Spleen (tissue), 11 donors: Measurements from ENCODE around the gene CASP7. TPM values are rescaled to one million over a fixed set of nuclear protein-coding genes. Genes with fewer than 3 reads are reported as not detected.

Experiments
- DNase-seq: peaks from one replicate; pipeline ENCODE4 v3.0.0-alpha.2; 2020
- H3K27ac ChIP-seq, 8 donors: fragments of 200-600 bp; sonication (generic) in 7 of 8; 1 replicate in 4 of 8; 2 replicates in 4 of 8; pipeline versions ENCODE4 v1.5.0 to v1.8.0; 2016 to 2021; ENCODE audit warnings: inconsistent platforms in 4 of 8, mild to moderate bottlenecking in 4 of 8, moderate library complexity in 1 of 8
- H3K27me3 ChIP-seq, 7 donors: fragments of 200-600 bp; sonication (generic) in 6 of 7; replicated peaks in 1 of 7; 1 replicate in 4 of 7; 2 replicates in 3 of 7; pipeline versions ENCODE4 v1.5.0 to v1.8.0; 2016 to 2021; ENCODE audit warnings: inconsistent platforms in 3 of 7, mild to moderate bottlenecking in 1 of 7
- H3K36me3 ChIP-seq, 6 donors: fragments of 200-600 bp; sonication (generic) in 5 of 6; 1 replicate in 4 of 6; 2 replicates in 2 of 6; pipeline versions ENCODE4 v1.5.0 to v1.8.0; 2016 to 2021; ENCODE audit warnings: inconsistent platforms in 2 of 6
- H3K4me1 ChIP-seq, 6 donors: fragments of 200-600 bp; sonication (generic) in 5 of 6; 1 replicate in 3 of 6; 2 replicates in 3 of 6; pipeline versions ENCODE4 v1.5.0 to v1.8.0; 2016 to 2021; ENCODE audit warnings: inconsistent platforms in 3 of 6
- H3K4me3 ChIP-seq, 8 donors: fragments of 200-600 bp; sonication (generic) in 7 of 8; 1 replicate in 4 of 8; 2 replicates in 4 of 8; pipeline versions ENCODE4 v1.5.0 to v1.8.0; 2016 to 2021; ENCODE audit warnings: inconsistent platforms in 4 of 8, mild to moderate bottlenecking in 4 of 8, moderate library complexity in 2 of 8
- H3K9me3 ChIP-seq, 8 donors: fragments of 200-600 bp; sonication (generic) in 7 of 8; 1 replicate in 4 of 8; 2 replicates in 4 of 8; pipeline versions ENCODE4 v1.5.0 to v1.8.0; 2016 to 2021; ENCODE audit warnings: inconsistent platforms in 4 of 8
- POLR2A ChIP-seq, 3 donors: fragments of 450-650 bp; IDR thresholded peaks; one replicate each; pipeline ENCODE4 v1.5.1; 2017; ENCODE audit warnings: antibody characterized with exemption in 3 of 3, mild to moderate bottlenecking in 1 of 3
- POLR2AphosphoS5 ChIP-seq, 3 donors: sonication (generic); formaldehyde crosslinking; IDR thresholded peaks; one replicate each; pipeline ENCODE4 v1.5.1; 2017; ENCODE audit warnings: antibody characterized with exemption in 3 of 3
- WGBS, 5 donors: extraction: QIAGEN DNeasy Blood & Tissue Kit in 3 of 5; methylation state at CpG; one replicate each; pipeline versions ENCODE4 v1.1.5 to v1.1.7; 2013 to 2018; 5-methylcytosine and 5-hydroxymethylcytosine counted together
- intact Hi-C: fragments of 100-400 bp; cut with DNase I; formaldehyde crosslinking; loops from one replicate; pipeline ENCODE4 v1.15.0; 2023; ENCODE audit warnings: low total_unique reads
- polyA plus RNA-seq, 3 donors: library from polyadenylated mRNA; stranded (reverse); fragments of 200-250 nt; gene quantifications; one replicate each; pipeline ENCODE4 v1.2.1, GENCODE V29; 2013
- total RNA-seq, 7 donors: library from RNA; depleted of rRNA in 3 of 7; stranded (reverse); fragments of >200 nt in 3 of 7; fragmentation: NEBNext Ultra II Directional in 4 of 7; extraction: Animal tissue kit (Norgen Biotek cat#: 25700) in 4 of 7; gene quantifications; one replicate each; pipeline versions ENCODE4 v1.1.0 to v1.2.1, GENCODE V29; 2016 to 2021
- TF ChIP-seq, protein P1 (sequence below), 11 experiments: fragments of 200-600 bp in 7 of 11; fragments of 450-650 bp in 4 of 11; sonication (generic) in 4 of 11; IDR thresholded peaks in 8 of 11; conservative IDR thresholded peaks in 3 of 11; 1 replicate in 7 of 11; 2 replicates in 4 of 11; pipeline versions ENCODE4 v1.4.0 to v1.8.0; 2016 to 2021; ENCODE audit warnings: antibody characterized with exemption in 11 of 11, inconsistent platforms in 4 of 11, mild to moderate bottlenecking in 1 of 11
- donor health status: healthy with polysubstance abuse.
- donor health status: DM: no; HTN: no; CAD: no; lungs with moderate emphysema.
- donor health status: DM: no; HTN: no; CAD: no.
- donor health status: Bipolar disorder and iron deficiency.
- donor health status: healthy.
- donor health status: DM: no; HTN: no; CAD: no.
- donor health status: DM: yes; HTN: yes; CAD: no.

Gene CASP7
- total and polyA plus RNA-seq, 10 donors, result 10.4 to 27.3 (median 19.2) TPM

DNA sequence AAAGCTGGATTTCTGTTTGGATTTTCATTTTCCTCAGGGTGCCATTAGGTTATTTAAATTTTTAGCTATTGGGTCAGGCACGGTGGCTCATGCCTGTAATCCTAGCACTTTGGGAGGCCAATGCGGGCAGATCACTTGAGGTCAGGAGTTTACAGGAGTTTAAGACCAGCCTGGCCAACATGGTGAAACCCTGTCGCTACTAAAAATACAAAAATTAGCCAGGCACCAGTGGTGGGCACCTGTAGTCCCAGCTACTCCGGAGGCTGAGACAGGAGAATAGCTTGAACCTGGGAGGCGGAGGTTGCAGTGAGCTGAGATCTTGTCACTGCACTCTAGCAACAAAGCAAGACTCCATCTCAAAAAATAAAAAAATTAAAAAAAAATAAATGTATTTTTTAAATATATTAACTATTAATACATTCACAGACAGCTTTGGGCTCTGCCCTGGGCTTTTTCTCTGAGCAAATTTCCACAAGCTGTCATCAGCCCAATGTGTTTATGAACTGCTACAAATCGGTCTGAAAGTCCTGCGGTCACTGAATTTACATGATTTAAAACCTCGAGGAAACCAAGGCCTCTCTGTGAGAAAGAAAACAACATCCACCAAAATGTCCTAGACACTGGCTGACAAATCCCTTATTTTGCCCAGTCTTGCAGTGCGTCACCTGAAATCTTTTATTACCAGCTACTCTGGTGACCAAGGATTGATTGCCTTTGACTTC is 52.6 kb downstream of the CASP7 start:
- DNase-seq, result no peak
- intact Hi-C loops, result no loop called here
- peaks cover 0 to 6% (median 0%) of the 10 kb centered on the region in 6 donors for H3K4me1 ChIP-seq
- 88 to 96% (median 91%) methylated on average over 9 of the region's 9 CpGs for WGBS, 5 donors
- TF ChIP-seq, protein P1, sequence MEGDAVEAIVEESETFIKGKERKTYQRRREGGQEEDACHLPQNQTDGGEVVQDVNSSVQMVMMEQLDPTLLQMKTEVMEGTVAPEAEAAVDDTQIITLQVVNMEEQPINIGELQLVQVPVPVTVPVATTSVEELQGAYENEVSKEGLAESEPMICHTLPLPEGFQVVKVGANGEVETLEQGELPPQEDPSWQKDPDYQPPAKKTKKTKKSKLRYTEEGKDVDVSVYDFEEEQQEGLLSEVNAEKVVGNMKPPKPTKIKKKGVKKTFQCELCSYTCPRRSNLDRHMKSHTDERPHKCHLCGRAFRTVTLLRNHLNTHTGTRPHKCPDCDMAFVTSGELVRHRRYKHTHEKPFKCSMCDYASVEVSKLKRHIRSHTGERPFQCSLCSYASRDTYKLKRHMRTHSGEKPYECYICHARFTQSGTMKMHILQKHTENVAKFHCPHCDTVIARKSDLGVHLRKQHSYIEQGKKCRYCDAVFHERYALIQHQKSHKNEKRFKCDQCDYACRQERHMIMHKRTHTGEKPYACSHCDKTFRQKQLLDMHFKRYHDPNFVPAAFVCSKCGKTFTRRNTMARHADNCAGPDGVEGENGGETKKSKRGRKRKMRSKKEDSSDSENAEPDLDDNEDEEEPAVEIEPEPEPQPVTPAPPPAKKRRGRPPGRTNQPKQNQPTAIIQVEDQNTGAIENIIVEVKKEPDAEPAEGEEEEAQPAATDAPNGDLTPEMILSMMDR (IDR thresholded peaks at IDR 0.05 in 8 of 11, conservative IDR thresholded peaks at IDR 0.05 in 3 of 11), result no peak
- TF ChIP-seq POLR2A (IDR thresholded peaks at IDR 0.05) (no peak), POLR2AphosphoS5 (IDR thresholded peaks at IDR 0.05) (no peak)
- H3K4me3 ChIP-seq, result no peak overlapping the region
- no peaks in the 10 kb centered on the region for H3K9me3 ChIP-seq
- H3K27me3 ChIP-seq, result no peaks in the 10 kb centered on the region
- peaks cover 0 to 64% (median 28%) of the 10 kb centered on the region in 6 donors for H3K36me3 ChIP-seq
- no peak overlapping the region for H3K27ac ChIP-seq

DNA sequence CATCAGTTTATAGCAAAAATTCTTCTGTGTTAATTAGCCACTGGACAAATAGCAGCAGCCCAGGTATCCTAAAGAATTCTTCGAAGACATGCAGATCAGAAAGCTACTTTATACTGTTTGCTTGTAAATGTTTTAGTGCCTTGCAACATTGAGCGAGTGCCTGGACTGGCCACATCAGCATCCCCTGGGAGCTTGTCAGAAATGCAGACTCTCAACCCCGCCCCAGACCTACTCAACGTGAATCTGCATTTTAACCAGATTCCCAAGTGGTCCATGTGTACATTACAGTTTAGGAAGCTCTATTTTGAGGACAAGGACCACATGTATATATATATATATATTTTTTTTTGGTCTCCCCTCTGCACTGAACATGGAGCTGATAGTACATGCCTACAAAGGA is 53.3 kb downstream of the CASP7 start:
- TF ChIP-seq, protein P1 (IDR thresholded peaks at IDR 0.05 in 8 of 11, conservative IDR thresholded peaks at IDR 0.05 in 3 of 11), result no peak
- no peak for TF ChIP-seq POLR2AphosphoS5 (IDR thresholded peaks at IDR 0.05)
- no peak for TF ChIP-seq POLR2A (IDR thresholded peaks at IDR 0.05)

DNA sequence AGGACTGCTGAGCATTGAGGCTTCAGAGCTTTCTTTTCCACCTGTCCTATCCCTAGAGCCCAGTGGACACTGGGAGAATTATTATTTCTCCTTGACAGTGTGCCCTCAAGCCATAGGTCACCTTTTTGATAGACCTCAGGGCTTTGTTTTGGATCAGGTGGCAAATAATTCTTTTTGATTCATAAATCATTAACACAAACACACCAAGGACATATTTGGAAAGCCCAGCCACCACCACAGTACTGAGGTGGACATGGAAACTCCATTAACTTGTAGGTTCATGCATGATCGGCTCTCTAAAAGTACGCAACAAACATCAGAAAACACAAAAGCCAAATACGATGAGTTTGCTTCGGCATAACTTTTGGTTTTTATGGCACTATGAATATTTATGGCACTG is 53.9 kb downstream of the CASP7 start:
- Histone ChIP-seq H3K4me3 (no peak overlapping the region), H3K36me3 (peaks cover 0 to 51% (median 21%) of the 10 kb centered on the region in 6 donors), H3K27ac (no peak overlapping the region), H3K27me3 (no peaks in the 10 kb centered on the region), H3K9me3 (no peaks in the 10 kb centered on the region), H3K4me1 (peaks cover 0 to 6% (median 0%) of the 10 kb centered on the region in 6 donors)
- intact Hi-C loops, result no loop called here
- TF ChIP-seq POLR2A (IDR thresholded peaks at IDR 0.05), result no peak
- TF ChIP-seq, protein P1 (IDR thresholded peaks at IDR 0.05 in 8 of 11, conservative IDR thresholded peaks at IDR 0.05 in 3 of 11), result no peak
- no peak for TF ChIP-seq POLR2AphosphoS5 (IDR thresholded peaks at IDR 0.05)
- DNase-seq, result no peak
- 86 to 99% (median 92%) methylated on average over 4 of the region's 4 CpGs for WGBS, 5 donors

More for the DNA sequence above, 53.3 kb downstream of the CASP7 start:
- 77 to 92% (median 87%) methylated on average over 4 of the region's 4 CpGs for WGBS, 5 donors
- Histone ChIP-seq H3K27me3 (no peaks in the 10 kb centered on the region), H3K4me3 (no peak overlapping the region), H3K9me3 (no peaks in the 10 kb centered on the region), H3K36me3 (peaks cover 0 to 58% (median 26%) of the 10 kb centered on the region in 6 donors), H3K4me1 (peaks cover 0 to 6% (median 0%) of the 10 kb centered on the region in 6 donors), H3K27ac (no peak overlapping the region)
- DNase-seq, result no peak
- intact Hi-C loops, result no loop called here

DNA sequence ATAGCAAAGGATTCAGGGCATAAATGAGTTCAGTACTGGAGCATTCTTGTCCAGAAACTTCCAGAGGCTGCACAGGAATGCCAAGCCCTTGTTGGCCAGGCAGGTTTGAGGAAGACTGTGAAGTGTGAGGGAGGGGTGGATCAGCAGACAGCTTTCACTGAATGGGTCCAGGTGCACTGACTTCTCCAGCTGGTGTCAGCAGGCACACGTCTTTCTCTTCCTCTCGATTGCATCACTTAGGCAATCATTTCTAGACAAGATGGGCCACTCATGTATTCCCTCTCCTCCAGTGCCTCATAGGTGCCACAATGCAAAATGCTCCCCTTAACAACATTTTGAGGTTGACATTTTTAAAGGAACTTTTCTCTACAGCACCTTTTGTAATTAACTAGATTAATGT is 56.2 kb downstream of the CASP7 start:
- H3K27ac ChIP-seq, result no peak overlapping the region
- no peaks in the 10 kb centered on the region for H3K9me3 ChIP-seq
- no peak overlapping the region for H3K4me3 ChIP-seq
- H3K27me3 ChIP-seq, result no peaks in the 10 kb centered on the region
- TF ChIP-seq POLR2A (IDR thresholded peaks at IDR 0.05) (no peak), POLR2AphosphoS5 (IDR thresholded peaks at IDR 0.05) (no peak)
- TF ChIP-seq, protein P1 (IDR thresholded peaks at IDR 0.05 in 8 of 11, conservative IDR thresholded peaks at IDR 0.05 in 3 of 11), result no peak
- H3K36me3 ChIP-seq, result peaks cover 0 to 29% (median under 1%) of the 10 kb centered on the region in 6 donors
- peaks cover 0 to 6% (median 0%) of the 10 kb centered on the region in 6 donors for H3K4me1 ChIP-seq
- DNase-seq, result no peak
- intact Hi-C loops, result no loop called here
- 20 to 43% (median 30%) methylated on average over 2 of the region's 2 CpGs for WGBS, 5 donors
